GM21447 (cell line): Measurements from ENCODE around the gene PSME2.

Experiments
- ATAC-seq: cut with Tn5 transposase; IDR thresholded peaks from one replicate; pipeline ENCODE4 v1.9.1; 2021; ENCODE audit not compliant: unreplicated experiment

The PSME2 gene

GRCh38 chr14:24156840-24157239 is 10.4 kb upstream of the PSME2 start:
- ATAC-seq = no peak

- ATAC-seq = no peak
Observed at GRCh38 chr14:24155100-24155499, 8.7 kb upstream of the PSME2 start.

- ATAC-seq = no peak
Observed at GRCh38 chr14:24151404-24152080, 5.1 kb upstream of the PSME2 start.

GRCh38 chr14:24150993-24151392 is 4.6 kb upstream of the PSME2 start:
- no peak for ATAC-seq

- no peak for ATAC-seq
Observed at GRCh38 chr14:24150567-24150966, 4.2 kb upstream of the PSME2 start.

GRCh38 chr14:24150061-24150460 is 3.7 kb upstream of the PSME2 start:
- ATAC-seq = no peak

- no peak for ATAC-seq
Observed at GRCh38 chr14:24149302-24149969, 3.0 kb upstream of the PSME2 start.

- no peak for ATAC-seq
Observed at GRCh38 chr14:24147761-24148428, 1.5 kb upstream of the PSME2 start.

GRCh38 chr14:24146978-24147760 is 759 bp upstream of the PSME2 start, which contains the start of gene RNF31:
Gene RNF31 (plus strand): TSS chr14:24147498. CDS start chr14:24147699, 201 bp downstream.
- ATAC-seq = peak; percentile 82

GRCh38 chr14:24145690-24146452 is 539 bp downstream of the PSME2 start:
- no peak for ATAC-seq

GRCh38 chr14:24145219-24145618 is 1.2 kb downstream of the PSME2 start:
- no peak for ATAC-seq

- ATAC-seq = no peak
Observed at GRCh38 chr14:24144451-24144850, 2.0 kb downstream of the PSME2 start.

- no peak for ATAC-seq
Observed at GRCh38 chr14:24143511-24143910, 2.9 kb downstream of the PSME2 start.

- ATAC-seq = peak; percentile 80
Observed at GRCh38 chr14:24141097-24141880, 5.1 kb downstream of the PSME2 start, which contains the start of gene EMC9. Gene EMC9 (minus strand): TSS chr14:24141591. CDS start chr14:24141304, 287 bp downstream.

GRCh38 chr14:24139272-24139934 is 7.0 kb downstream of the PSME2 start:
- ATAC-seq = no peak

- no peak for ATAC-seq
Observed at GRCh38 chr14:24138396-24139271, 7.8 kb downstream of the PSME2 start.

- ATAC-seq = no peak
Observed at GRCh38 chr14:24137529-24138395, 8.6 kb downstream of the PSME2 start.
